Keratinocyte (primary cell): ENCODE results near the gene SEZ6. TPM values are rescaled to one million over a fixed set of nuclear protein-coding genes. Genes with fewer than 3 reads are reported as not detected.

Source experiments
- DNase-seq: peaks from one replicate; pipeline ENCODE4 v3.0.0-alpha.2; 2011; ENCODE audit warnings: low read depth, missing footprints, low spot score
- FAIRE-seq: peaks from 2 replicates; lab custom pipeline; 2011; peaks lifted over from hg19 to GRCh38; lab: Jason Lieb, UNC
- H2AFZ ChIP-seq: 2 replicates; pipeline ENCODE4 v1.6.0; 2012; ENCODE audit warnings: low read length, control low read depth, inconsistent platforms; ENCODE audit not compliant: control insufficient read depth
- H3K27ac ChIP-seq: 2 replicates; pipeline ENCODE4 v1.5.1; 2011; ENCODE audit warnings: low read length; ENCODE audit not compliant: control insufficient read depth, insufficient read depth
- H3K27me3 ChIP-seq: 3 replicates; pipeline ENCODE4 v1.6.0; 2011; ENCODE audit warnings: low read length; ENCODE audit not compliant: control insufficient read depth, insufficient read depth; ENCODE audit errors: extremely low read depth
- H3K36me3 ChIP-seq, 2 experiments: 2 replicates in 1 of 2; 3 replicates in 1 of 2; pipeline ENCODE4 v1.5.1; 2011; ENCODE audit warnings: low read length in 2 of 2, mild to moderate bottlenecking in 1 of 2; ENCODE audit not compliant: control insufficient read depth in 2 of 2, insufficient read depth in 2 of 2; ENCODE audit errors: extremely low read depth in 1 of 2
- H3K4me1 ChIP-seq: 3 replicates; pipeline ENCODE4 v1.5.1; 2011; ENCODE audit warnings: low read length; ENCODE audit not compliant: control insufficient read depth, insufficient read depth; ENCODE audit errors: extremely low read depth
- H3K4me2 ChIP-seq: 3 replicates; pipeline ENCODE4 v1.6.0; 2011; ENCODE audit warnings: low read depth, low read length; ENCODE audit not compliant: control insufficient read depth, insufficient read depth; ENCODE audit errors: extremely low read depth
- H3K4me3 ChIP-seq, 3 experiments: fragments of 200-600 bp in 1 of 3; sonication (generic) in 1 of 3; 2 replicates in 2 of 3; 3 replicates in 1 of 3; pipeline ENCODE4 v1.5.1; 2011 to 2016; ENCODE audit warnings: low read length in 3 of 3, mild to moderate bottlenecking in 3 of 3, control low read depth in 2 of 3, inconsistent platforms in 1 of 3, low read depth in 1 of 3, mixed read lengths in 1 of 3, mixed run types in 1 of 3, moderate library complexity in 1 of 3; ENCODE audit not compliant: control insufficient read depth in 2 of 3, insufficient read depth in 2 of 3; ENCODE audit errors: extremely low read depth in 1 of 3
- H3K79me2 ChIP-seq: 2 replicates; pipeline ENCODE4 v1.6.0; 2012; ENCODE audit warnings: low read length; ENCODE audit not compliant: control insufficient read depth, insufficient read depth
- H3K9ac ChIP-seq: 3 replicates; pipeline ENCODE4 v1.6.0; 2011; ENCODE audit warnings: low read length; ENCODE audit not compliant: control insufficient read depth, insufficient read depth; ENCODE audit errors: extremely low read depth
- H3K9me1 ChIP-seq: 3 replicates; pipeline ENCODE4 v1.6.0; 2011; ENCODE audit warnings: low read length; ENCODE audit not compliant: control insufficient read depth, insufficient read depth; ENCODE audit errors: extremely low read depth
- H3K9me3 ChIP-seq: 2 replicates; pipeline ENCODE4 v1.5.1; 2012; ENCODE audit warnings: low read depth, low read length; ENCODE audit not compliant: control insufficient read depth
- H4K20me1 ChIP-seq: 3 replicates; pipeline ENCODE4 v1.6.0; 2011; ENCODE audit warnings: low read length; ENCODE audit not compliant: control insufficient read depth, insufficient read depth; ENCODE audit errors: extremely low read depth
- EZH2 ChIP-seq: IDR thresholded peaks from one replicate; pipeline ENCODE4 v1.6.1; 2012; ENCODE audit warnings: inconsistent platforms, mild to moderate bottlenecking, low read length, moderate library complexity
- dilution Hi-C: fragments of 300-500 bp; cut with MboI; formaldehyde crosslinking; loops from one replicate; pipeline ENCODE4 v1.7.0; 2020; ENCODE audit warnings: low sequenced_read_pairs; ENCODE audit not compliant: extremely low pct_ligation_motif_present
- polyA plus RNA-seq, 5 experiments: library from polyadenylated mRNA; depleted of rRNA in 3 of 5; stranded (reverse) in 3 of 5; stranded (forward) in 1 of 5; unstranded in 1 of 5; fragments of >200 nt; gene quantifications; 1 replicate in 1 of 5; 2 replicates in 3 of 5; 3 replicates in 1 of 5; pipeline versions ENCODE4 v1.2.1 to v1.2.3, GENCODE V29; 2011 to 2012; ENCODE audit warnings: missing spikeins in 2 of 5, low read depth in 1 of 5, low replicate concordance in 1 of 5
- TF ChIP-seq, protein P1 (sequence below), 3 experiments: IDR thresholded peaks in 1 of 3; conservative IDR thresholded peaks in 1 of 3; optimal IDR thresholded peaks in 1 of 3; 2 replicates in 2 of 3; 3 replicates in 1 of 3; pipeline versions ENCODE3 to v1.5.1; 2011; ENCODE audit warnings: low read length in 3 of 3, mild to moderate bottlenecking in 3 of 3, moderate library complexity in 2 of 3, control low read depth in 1 of 3, inconsistent platforms in 1 of 3; ENCODE audit not compliant: insufficient read depth in 2 of 3; ENCODE audit errors: extremely low read depth in 1 of 3

The SEZ6 gene
- polyA plus RNA-seq, 1 donor (not counting 4 experiments of a cell fraction or from before 2014, with no cell fraction given): not detected

- Histone ChIP-seq H3K27ac (no peak overlapping the region), H3K79me2 (no peaks in the 10 kb centered on the region), H3K27me3 (no peaks in the 10 kb centered on the region), H3K4me3 (no peak overlapping the region), H4K20me1 (no peaks in the 10 kb centered on the region), H2AFZ (no peak overlapping the region), H3K9me3 (no peaks in the 10 kb centered on the region), H3K4me2 (no peak overlapping the region), H3K9ac (no peak overlapping the region), H3K4me1 (peaks cover 32% of the 10 kb centered on the region), H3K9me1 (no peaks in the 10 kb centered on the region), H3K36me3 (peaks cover 44 to 46% of the 10 kb centered on the region in 2 experiments)
- no peak for TF ChIP-seq EZH2
- TF ChIP-seq, protein P1, sequence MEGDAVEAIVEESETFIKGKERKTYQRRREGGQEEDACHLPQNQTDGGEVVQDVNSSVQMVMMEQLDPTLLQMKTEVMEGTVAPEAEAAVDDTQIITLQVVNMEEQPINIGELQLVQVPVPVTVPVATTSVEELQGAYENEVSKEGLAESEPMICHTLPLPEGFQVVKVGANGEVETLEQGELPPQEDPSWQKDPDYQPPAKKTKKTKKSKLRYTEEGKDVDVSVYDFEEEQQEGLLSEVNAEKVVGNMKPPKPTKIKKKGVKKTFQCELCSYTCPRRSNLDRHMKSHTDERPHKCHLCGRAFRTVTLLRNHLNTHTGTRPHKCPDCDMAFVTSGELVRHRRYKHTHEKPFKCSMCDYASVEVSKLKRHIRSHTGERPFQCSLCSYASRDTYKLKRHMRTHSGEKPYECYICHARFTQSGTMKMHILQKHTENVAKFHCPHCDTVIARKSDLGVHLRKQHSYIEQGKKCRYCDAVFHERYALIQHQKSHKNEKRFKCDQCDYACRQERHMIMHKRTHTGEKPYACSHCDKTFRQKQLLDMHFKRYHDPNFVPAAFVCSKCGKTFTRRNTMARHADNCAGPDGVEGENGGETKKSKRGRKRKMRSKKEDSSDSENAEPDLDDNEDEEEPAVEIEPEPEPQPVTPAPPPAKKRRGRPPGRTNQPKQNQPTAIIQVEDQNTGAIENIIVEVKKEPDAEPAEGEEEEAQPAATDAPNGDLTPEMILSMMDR (optimal IDR thresholded peaks at IDR 0.05 in 1 of 3, IDR thresholded peaks at IDR 0.05 in 1 of 3, conservative IDR thresholded peaks at IDR 0.05 in 1 of 3; ENCODE audit: extremely low read depth in 1 of 3, insufficient read depth in 2 of 3, low read length in 3 of 3): no peak
- dilution Hi-C loops: no loop called here
- no peak for FAIRE-seq
- DNase-seq: no peak
Observed at GRCh38 chr17:28907709-28908475, 97.9 kb downstream of the SEZ6 start.

DNA sequence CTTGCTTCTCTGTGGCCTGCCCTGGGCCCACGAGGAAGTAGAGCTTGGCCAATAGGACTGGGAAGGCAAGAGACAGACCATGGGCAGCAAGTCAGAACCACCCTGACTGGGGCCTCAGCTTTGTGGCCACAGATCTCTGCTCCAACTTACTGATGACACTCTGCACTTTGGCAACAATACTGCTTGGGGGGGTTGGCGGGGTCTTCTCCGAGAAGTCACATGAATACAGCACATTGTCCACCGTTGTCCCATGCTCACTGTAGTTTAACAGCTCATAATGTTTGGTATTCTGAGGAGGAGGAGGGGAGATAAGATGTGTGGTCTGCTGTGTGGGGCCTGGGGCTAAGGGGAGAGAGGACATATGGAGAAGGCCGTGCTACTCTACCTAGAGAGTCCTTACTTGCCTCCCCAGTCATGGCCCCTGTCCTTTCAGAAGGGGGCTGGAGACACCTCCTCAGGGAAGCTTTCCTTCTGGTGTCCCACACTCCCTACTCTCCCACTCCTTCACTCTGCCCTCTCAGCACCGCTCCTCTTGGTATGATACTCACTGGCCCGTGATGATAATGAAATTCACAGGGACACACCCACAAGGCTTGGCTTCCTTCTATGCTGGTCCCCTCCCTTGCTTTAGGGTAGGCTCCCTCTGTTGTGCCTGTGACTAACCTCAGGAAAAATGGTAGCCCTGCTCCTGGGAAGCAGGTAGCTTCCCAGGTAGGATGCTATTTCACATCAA, 99.0 kb downstream of the SEZ6 start:
- DNase-seq (no peak), FAIRE-seq (no peak)
- no peaks in the 10 kb centered on the region for H3K79me2 ChIP-seq
- H3K27ac ChIP-seq: no peak overlapping the region
- dilution Hi-C loops: no loop called here
- no peaks in the 10 kb centered on the region for H3K9me3 ChIP-seq
- no peak overlapping the region for H3K4me3 ChIP-seq
- no peaks in the 10 kb centered on the region for H3K27me3 ChIP-seq
- TF ChIP-seq, protein P1 (optimal IDR thresholded peaks at IDR 0.05 in 1 of 3, IDR thresholded peaks at IDR 0.05 in 1 of 3, conservative IDR thresholded peaks at IDR 0.05 in 1 of 3; ENCODE audit: extremely low read depth in 1 of 3, insufficient read depth in 2 of 3, low read length in 3 of 3): no peak
- TF ChIP-seq EZH2: no peak
- peaks cover 33 to 43% of the 10 kb centered on the region in 2 experiments for H3K36me3 ChIP-seq
- no peak overlapping the region for H3K9ac ChIP-seq
- no peaks in the 10 kb centered on the region for H3K9me1 ChIP-seq
- H3K4me2 ChIP-seq: no peak overlapping the region
- peaks cover 35% of the 10 kb centered on the region for H3K4me1 ChIP-seq
- H2AFZ ChIP-seq: no peak overlapping the region
- H4K20me1 ChIP-seq: no peaks in the 10 kb centered on the region
